GM23338 (cell line): ENCODE data around the gene TEN1.

Source experiments
- CREB1 ChIP-seq: fragments of 250-450 bp; sonication (Bioruptor Pico); IDR thresholded peaks from 2 replicates; pipeline ENCODE4 v1.5.0; 2020; ENCODE audit warnings: low read depth, mild to moderate bottlenecking, moderate library complexity
- CTCF ChIP-seq, 2 experiments: fragments of 200-600 bp in 1 of 2; sonication (generic) in 1 of 2; conservative IDR thresholded peaks; 2 replicates each; pipeline versions ENCODE4 v1.5.1 to v1.6.1; 2016 to 2017; ENCODE audit warnings: antibody characterized with exemption in 2 of 2, low read depth in 2 of 2, mild to moderate bottlenecking in 2 of 2, moderate library complexity in 1 of 2
- EZH2 ChIP-seq: fragments of 200-600 bp; sonication (generic); IDR thresholded peaks from one replicate; pipeline ENCODE4 v1.8.0; 2017; ENCODE audit warnings: antibody characterized with exemption, mild to moderate bottlenecking, low read depth; ENCODE audit not compliant: unreplicated experiment
- EZH2phosphoT487 ChIP-seq: fragments of 200-600 bp; sonication (generic); IDR thresholded peaks from one replicate; pipeline ENCODE4 v1.8.1; 2018; ENCODE audit warnings: antibody characterized with exemption; ENCODE audit not compliant: unreplicated experiment
- JUNB ChIP-seq: IDR thresholded peaks from one replicate; pipeline ENCODE4 v1.6.1; 2016; ENCODE audit warnings: antibody characterized with exemption; ENCODE audit not compliant: unreplicated experiment
- NANOG ChIP-seq: IDR thresholded peaks from 2 replicates; pipeline ENCODE4 v1.6.1; 2016; ENCODE audit warnings: antibody characterized with exemption, borderline replicate concordance
- POLR2AphosphoS5 ChIP-seq: IDR thresholded peaks from 2 replicates; pipeline ENCODE4 v1.6.1; 2016; ENCODE audit warnings: antibody characterized with exemption, low read depth
- REST ChIP-seq: IDR thresholded peaks from one replicate; pipeline ENCODE4 v1.6.1; 2018; ENCODE audit warnings: antibody characterized with exemption; ENCODE audit not compliant: unreplicated experiment
- STAT1 ChIP-seq: IDR thresholded peaks from one replicate; pipeline ENCODE4 v1.6.1; 2016; ENCODE audit warnings: antibody characterized with exemption; ENCODE audit not compliant: unreplicated experiment
- ZNF114 ChIP-seq: fragments of 250-450 bp; sonication (Bioruptor Pico); IDR thresholded peaks from 2 replicates; pipeline ENCODE4 v1.5.0; 2020; ENCODE audit warnings: mild to moderate bottlenecking, moderate library complexity
- ZNF331 ChIP-seq: fragments of 250-450 bp; sonication (Bioruptor Pico); IDR thresholded peaks from 2 replicates; pipeline ENCODE4 v1.5.0; 2020; ENCODE audit warnings: low read depth, mild to moderate bottlenecking, moderate library complexity

- no peak for TF ChIP-seq CTCF (conservative IDR thresholded peaks at IDR 0.05; ENCODE audit: low read depth in 2 of 2)
- no peak for TF ChIP-seq POLR2AphosphoS5
- no peak for TF ChIP-seq EZH2
- no peak for TF ChIP-seq EZH2phosphoT487
- no peak for TF ChIP-seq REST
- no peak for TF ChIP-seq ZNF331 (CRISPR knock-in tag)
- no peak for TF ChIP-seq CREB1 (CRISPR knock-in tag)
- TF ChIP-seq JUNB = no peak
- no peak for TF ChIP-seq NANOG
- TF ChIP-seq STAT1 = no peak
- no peak for TF ChIP-seq ZNF114
These were observed 69.1 kb downstream of the TEN1 start for GRCh38 chr17:76048025-76048605.
